OCI-LY7 (cell line): Measurements from ENCODE around the gene IL17RD.

Experiments
- EZH2phosphoT487 ChIP-seq: fragments of 200-600 bp; sonication (generic); IDR thresholded peaks from 2 replicates; pipeline ENCODE4 v1.6.1; 2018; ENCODE audit warnings: low read depth, borderline replicate concordance, mild to moderate bottlenecking, mixed run types, antibody characterized with exemption, low read length, moderate library complexity, mixed read lengths
- TF ChIP-seq, protein P1 (sequence below): fragments of 200-600 bp; sonication (generic); conservative IDR thresholded peaks from 2 replicates; pipeline ENCODE4 v1.5.1; 2014; ENCODE audit warnings: mild to moderate bottlenecking, antibody characterized with exemption, low read length, moderate library complexity, mixed read lengths

DNA sequence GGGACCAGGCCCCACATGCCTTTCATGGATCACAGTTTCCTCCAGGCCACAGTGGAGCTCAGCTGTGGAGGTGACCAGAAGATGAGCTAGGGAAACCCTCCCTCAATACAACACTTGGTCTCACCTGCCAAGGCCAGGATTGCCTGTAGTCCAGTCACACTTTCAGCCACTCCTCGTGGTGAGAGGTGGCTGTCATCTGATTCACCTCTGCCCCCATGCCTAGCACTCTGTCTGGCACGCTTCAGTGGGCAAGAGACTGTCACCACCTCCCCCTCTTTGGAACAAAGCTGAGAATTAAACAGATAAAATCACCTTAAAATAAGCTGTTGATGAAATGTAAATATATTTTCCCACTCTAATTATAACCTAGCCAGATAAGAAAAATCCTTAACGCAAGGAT, 4.0 kb upstream of the IL17RD start:
- TF ChIP-seq, protein P1, sequence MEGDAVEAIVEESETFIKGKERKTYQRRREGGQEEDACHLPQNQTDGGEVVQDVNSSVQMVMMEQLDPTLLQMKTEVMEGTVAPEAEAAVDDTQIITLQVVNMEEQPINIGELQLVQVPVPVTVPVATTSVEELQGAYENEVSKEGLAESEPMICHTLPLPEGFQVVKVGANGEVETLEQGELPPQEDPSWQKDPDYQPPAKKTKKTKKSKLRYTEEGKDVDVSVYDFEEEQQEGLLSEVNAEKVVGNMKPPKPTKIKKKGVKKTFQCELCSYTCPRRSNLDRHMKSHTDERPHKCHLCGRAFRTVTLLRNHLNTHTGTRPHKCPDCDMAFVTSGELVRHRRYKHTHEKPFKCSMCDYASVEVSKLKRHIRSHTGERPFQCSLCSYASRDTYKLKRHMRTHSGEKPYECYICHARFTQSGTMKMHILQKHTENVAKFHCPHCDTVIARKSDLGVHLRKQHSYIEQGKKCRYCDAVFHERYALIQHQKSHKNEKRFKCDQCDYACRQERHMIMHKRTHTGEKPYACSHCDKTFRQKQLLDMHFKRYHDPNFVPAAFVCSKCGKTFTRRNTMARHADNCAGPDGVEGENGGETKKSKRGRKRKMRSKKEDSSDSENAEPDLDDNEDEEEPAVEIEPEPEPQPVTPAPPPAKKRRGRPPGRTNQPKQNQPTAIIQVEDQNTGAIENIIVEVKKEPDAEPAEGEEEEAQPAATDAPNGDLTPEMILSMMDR: no peak
- TF ChIP-seq EZH2phosphoT487: no peak
